ENCODE results near the gene CCT8. TPM values are rescaled to one million over a fixed set of nuclear protein-coding genes. Genes with fewer than 3 reads are reported as not detected.

CCT8 gene
- total RNA-seq, 1 experiment from 2014 or later = 356 TPM

DNA sequence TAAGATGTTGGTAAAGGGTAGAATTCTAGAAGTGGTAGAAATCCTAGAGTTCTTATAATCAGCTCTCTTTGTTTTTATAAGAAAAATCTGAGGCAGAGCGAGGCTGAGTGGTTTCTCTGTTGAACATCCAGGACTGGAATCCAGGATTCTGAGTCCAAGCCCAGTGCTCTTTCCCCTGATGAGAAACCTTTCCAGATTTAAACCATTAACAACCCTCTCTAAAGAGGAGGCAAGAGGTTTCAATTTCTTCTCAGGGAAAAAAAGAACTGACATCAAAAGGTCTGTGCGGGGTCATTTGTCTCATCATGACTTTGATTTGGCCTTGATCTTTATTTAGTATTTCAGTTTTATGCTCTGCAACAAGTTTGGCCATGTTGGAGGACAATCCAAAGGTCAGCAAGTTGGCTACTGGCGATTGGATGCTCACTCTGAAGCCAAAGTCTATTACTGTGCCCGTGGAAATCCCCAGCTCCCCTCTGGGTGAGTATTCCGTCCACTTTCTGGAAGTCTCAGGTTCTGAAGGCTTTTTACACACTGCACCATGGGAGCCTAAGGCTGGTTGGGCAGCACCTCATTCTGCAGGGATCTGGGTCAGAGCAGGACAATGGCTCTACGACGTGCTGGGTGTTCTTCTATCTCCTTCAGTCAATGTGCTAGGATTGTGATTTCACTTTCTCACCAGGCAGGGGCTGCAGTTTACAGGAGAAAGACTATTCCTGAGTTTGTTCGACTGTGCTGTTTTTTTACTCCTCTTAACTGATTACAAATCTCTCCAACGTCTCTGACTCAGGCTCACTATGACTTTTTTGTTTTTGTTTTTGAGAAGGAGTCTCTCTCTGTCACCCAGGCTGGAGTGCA, 18.9 kb upstream of the CCT8 start:
- no peak overlapping the region for H2AFZ ChIP-seq (ENCODE audit: low read length)

More for the DNA sequence above, 18.9 kb upstream of the CCT8 start:
- H3K9me3 ChIP-seq (ENCODE audit: control insufficient read depth, low read depth, low read length) = no peaks in the 10 kb centered on the region
- H2BK120ac ChIP-seq (ENCODE audit: low read depth, low read length, poor library complexity, severe bottlenecking) = no peak overlapping the region
- no peak for TF ChIP-seq CTCF (conservative IDR thresholded peaks at IDR 0.05)
- H3K18ac ChIP-seq (ENCODE audit: insufficient read length, low read depth, low read length) = no peak overlapping the region
- H2BK15ac ChIP-seq (ENCODE audit: low read depth, low read length) = no peak overlapping the region
- H3K4me1 Mint-ChIP-seq = peaks cover 5 to 6% of the 10 kb centered on the region in 2 experiments
- H3K9me3 Mint-ChIP-seq = no peaks in the 10 kb centered on the region
- H3K4me2 ChIP-seq (ENCODE audit: insufficient read depth, insufficient read length, low read length) = no peak overlapping the region
- no peak overlapping the region; a peak in 1 of 7 replicates for H3K27ac Mint-ChIP-seq
- no peak overlapping the region for H3K9ac ChIP-seq (ENCODE audit: extremely low read depth, insufficient read length, low read length)
- H3T11ph ChIP-seq (ENCODE audit: low read length) = no peak overlapping the region
- H2BK20ac ChIP-seq (ENCODE audit: low read depth, low read length, poor library complexity, severe bottlenecking) = no peak overlapping the region
- H3K4ac ChIP-seq (ENCODE audit: low read depth, low read length) = no peak overlapping the region
- no peaks in the 10 kb centered on the region for H3K4me1 ChIP-seq (ENCODE audit: insufficient read depth, low read length)
- no peak overlapping the region for H3K14ac ChIP-seq (ENCODE audit: insufficient read depth, low read length)
- no peak overlapping the region for H4K91ac ChIP-seq (ENCODE audit: insufficient read length, low read depth, low read length)
- no peak overlapping the region for H3K23ac ChIP-seq (ENCODE audit: insufficient read length, low read depth, low read length)
- H4K20me1 ChIP-seq (ENCODE audit: control insufficient read depth, insufficient read depth, insufficient read length) = no peaks in the 10 kb centered on the region
- no peaks in the 10 kb centered on the region for H3K36me3 Mint-ChIP-seq (ENCODE audit: insufficient read depth in 1 of 3, low read depth in 3 of 3)
- H2BK5ac ChIP-seq (ENCODE audit: insufficient read length, low read length) = no peak overlapping the region
- no peaks in the 10 kb centered on the region for H3K27me3 ChIP-seq (ENCODE audit: insufficient read depth, low read length)
- no peak overlapping the region for H3K27ac ChIP-seq (ENCODE audit: insufficient read length, low read depth, low read length)
- no CpG with 5 or more reads among the region's 9 CpGs for WGBS (ENCODE audit: extremely low coverage, insufficient read length, low lambda C conversion rate)
- H3K23me2 ChIP-seq (ENCODE audit: insufficient read length, low read depth, low read length, poor library complexity, severe bottlenecking) = no peaks in the 10 kb centered on the region
- no peak overlapping the region for H2BK12ac ChIP-seq (ENCODE audit: insufficient read length, low read depth, low read length)
- no peak for DNase-seq
- H3K4me3 Mint-ChIP-seq = no peak overlapping the region
- no peak overlapping the region for H4K8ac ChIP-seq (replicated peaks; ENCODE audit: insufficient read length, low read depth, low read length)
- no peak overlapping the region for H3K56ac ChIP-seq (ENCODE audit: insufficient read length, low read depth, low read length)
- H3K79me1 ChIP-seq (ENCODE audit: insufficient read depth, low read depth, low read length, poor library complexity, severe bottlenecking) = no peaks in the 10 kb centered on the region
- H3K79me2 ChIP-seq (ENCODE audit: insufficient read depth, low read length) = no peaks in the 10 kb centered on the region
- no peak overlapping the region for H4K5ac ChIP-seq (ENCODE audit: insufficient read length, low read depth, low read length)
- H2AK5ac ChIP-seq (ENCODE audit: insufficient read length, low read length) = no peak overlapping the region
- peaks cover 3% of the 10 kb centered on the region; the same call in 1 of the 2 replicates for H3K27me3 Mint-ChIP-seq (ENCODE audit: low read depth)

Measured in H9 (cell line).